ENCODE data around the gene UTF1.

Gene UTF1

DNA sequence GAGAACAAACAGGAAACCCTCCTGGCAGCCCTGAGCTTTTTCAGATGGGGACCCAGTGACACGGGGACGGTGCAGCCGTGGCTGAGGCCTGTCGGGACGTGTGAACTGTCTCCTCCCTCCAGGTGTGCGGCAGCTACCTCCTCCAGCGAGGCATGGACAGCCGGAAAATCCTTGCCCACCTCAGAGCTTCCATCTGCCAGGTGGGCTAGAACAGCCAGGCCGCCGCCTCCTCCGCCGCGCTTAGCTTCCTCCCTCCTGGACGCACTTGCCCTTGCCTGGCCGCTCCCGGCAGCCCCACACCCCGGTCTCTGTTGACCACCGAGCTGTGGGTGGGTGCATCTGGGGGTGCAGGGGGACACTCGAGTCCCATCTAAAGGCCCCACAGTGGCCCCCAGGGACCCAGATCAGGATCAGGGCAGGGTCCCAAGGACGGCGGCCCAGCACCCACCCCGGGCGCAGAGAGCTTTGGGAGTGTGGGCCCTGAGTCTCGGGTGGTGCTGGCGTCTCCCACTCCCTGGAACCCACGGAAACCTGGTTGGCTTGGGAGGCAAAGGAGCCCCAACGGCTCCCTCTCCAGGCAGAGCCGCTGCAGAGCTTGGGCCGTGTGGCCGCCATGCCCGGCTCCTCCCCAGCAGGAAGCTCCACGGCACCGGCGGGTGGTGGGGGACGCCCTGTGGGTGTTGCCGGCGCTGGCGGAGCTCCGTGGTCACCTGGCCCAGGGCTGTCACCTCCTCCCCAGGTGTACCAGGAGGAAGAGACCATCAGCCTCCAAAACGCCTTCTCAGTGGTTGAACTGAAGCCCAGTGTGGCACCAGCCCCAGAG lies 32.9 kb upstream of the UTF1 start:
- no peak overlapping the region for H3K4me3 ChIP-seq (replicated peaks; ENCODE audit: low read depth, low read length)
- no peak for DNase-seq (ENCODE audit: extremely low read depth, low read depth)
- TF ChIP-seq, protein P1, sequence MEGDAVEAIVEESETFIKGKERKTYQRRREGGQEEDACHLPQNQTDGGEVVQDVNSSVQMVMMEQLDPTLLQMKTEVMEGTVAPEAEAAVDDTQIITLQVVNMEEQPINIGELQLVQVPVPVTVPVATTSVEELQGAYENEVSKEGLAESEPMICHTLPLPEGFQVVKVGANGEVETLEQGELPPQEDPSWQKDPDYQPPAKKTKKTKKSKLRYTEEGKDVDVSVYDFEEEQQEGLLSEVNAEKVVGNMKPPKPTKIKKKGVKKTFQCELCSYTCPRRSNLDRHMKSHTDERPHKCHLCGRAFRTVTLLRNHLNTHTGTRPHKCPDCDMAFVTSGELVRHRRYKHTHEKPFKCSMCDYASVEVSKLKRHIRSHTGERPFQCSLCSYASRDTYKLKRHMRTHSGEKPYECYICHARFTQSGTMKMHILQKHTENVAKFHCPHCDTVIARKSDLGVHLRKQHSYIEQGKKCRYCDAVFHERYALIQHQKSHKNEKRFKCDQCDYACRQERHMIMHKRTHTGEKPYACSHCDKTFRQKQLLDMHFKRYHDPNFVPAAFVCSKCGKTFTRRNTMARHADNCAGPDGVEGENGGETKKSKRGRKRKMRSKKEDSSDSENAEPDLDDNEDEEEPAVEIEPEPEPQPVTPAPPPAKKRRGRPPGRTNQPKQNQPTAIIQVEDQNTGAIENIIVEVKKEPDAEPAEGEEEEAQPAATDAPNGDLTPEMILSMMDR (IDR thresholded peaks at IDR 0.05; ENCODE audit: low read depth, low read length, missing control alignments) = no peak

DNA sequence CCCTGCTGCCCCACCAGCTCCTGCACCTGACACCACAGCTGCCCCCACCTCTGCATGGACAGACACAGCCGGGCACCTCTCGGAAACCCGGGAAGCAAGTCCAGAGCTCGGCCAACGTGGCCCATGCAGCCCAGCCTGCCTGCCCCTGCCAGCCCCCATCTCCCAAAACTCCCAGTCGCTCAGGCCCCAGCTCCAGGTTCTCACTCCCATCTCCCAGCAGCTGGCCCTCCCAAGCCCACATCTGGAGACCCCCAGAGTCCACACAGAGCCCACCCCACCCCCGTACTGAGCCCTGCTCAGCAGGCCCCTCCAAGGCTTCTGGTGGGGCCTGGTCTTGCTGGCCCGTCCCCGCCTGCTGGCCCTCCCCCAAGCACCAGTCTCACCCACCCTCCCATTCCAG lies 32.2 kb upstream of the UTF1 start:
- no peak for DNase-seq (ENCODE audit: extremely low read depth, low read depth)
- H3K4me3 ChIP-seq (replicated peaks; ENCODE audit: low read depth, low read length) = no peak overlapping the region
- TF ChIP-seq, protein P1 (IDR thresholded peaks at IDR 0.05; ENCODE audit: low read depth, low read length, missing control alignments) = no peak

GRCh38 chr10:133198206-133198605 lies 31.8 kb upstream of the UTF1 start:
- TF ChIP-seq, protein P1 (IDR thresholded peaks at IDR 0.05; ENCODE audit: low read depth, low read length, missing control alignments) = no peak
- no peak for DNase-seq (ENCODE audit: extremely low read depth, low read depth)
- H3K4me3 ChIP-seq (replicated peaks; ENCODE audit: low read depth, low read length) = no peak overlapping the region

- no peak overlapping the region for H3K4me3 ChIP-seq (replicated peaks; ENCODE audit: low read depth, low read length)
- TF ChIP-seq, protein P1 (IDR thresholded peaks at IDR 0.05; ENCODE audit: low read depth, low read length, missing control alignments) = no peak
- DNase-seq (ENCODE audit: extremely low read depth, low read depth) = no peak
These were observed 31.2 kb upstream of the UTF1 start for GRCh38 chr10:133198621-133199487.

DNA sequence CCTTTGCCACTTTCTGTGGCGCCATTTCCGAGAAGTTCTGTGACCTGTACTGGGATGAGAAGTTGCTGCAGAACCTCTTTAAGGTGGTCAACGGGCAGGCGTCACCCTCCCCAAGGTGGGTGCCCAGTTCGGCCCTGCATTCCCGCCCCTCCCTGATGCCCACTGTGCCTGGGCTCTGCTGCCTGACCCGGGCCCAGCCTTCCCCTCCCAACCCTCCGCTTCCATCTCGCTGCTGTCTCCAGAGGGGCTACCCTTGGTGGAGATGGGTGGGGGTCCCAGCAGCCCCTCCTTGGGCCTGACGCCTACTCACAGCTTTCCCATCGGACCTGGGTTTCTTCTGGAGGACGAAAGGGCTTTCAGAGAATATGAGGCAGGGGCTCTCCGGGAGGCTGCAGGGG lies 30.5 kb upstream of the UTF1 start:
- TF ChIP-seq, protein P1 (IDR thresholded peaks at IDR 0.05; ENCODE audit: low read depth, low read length, missing control alignments) = no peak
- DNase-seq (ENCODE audit: extremely low read depth, low read depth) = no peak
- no peak overlapping the region for H3K4me3 ChIP-seq (replicated peaks; ENCODE audit: low read depth, low read length)

GRCh38 chr10:133199992-133200611 lies 29.9 kb upstream of the UTF1 start:
- TF ChIP-seq, protein P1 (IDR thresholded peaks at IDR 0.05; ENCODE audit: low read depth, low read length, missing control alignments) = no peak
- DNase-seq (ENCODE audit: extremely low read depth, low read depth) = no peak
- H3K4me3 ChIP-seq (replicated peaks; ENCODE audit: low read depth, low read length) = no peak overlapping the region

All from HFF-Myc (cell line).